Activated T-helper 1 cell treated with Interleukin-2 at 50 U/mL for 16 hours (primary cell): ENCODE results near the gene SLC2A11.
"Not testable (repeated sequence)": the region's sequence is repeated elsewhere in the genome, so short reads cannot be mapped to it uniquely, and the experiment has no call there.

Experiments used
- DNase-seq: peaks from one replicate; pipeline ENCODE4 v3.0.0-alpha.2; 2020; ENCODE audit warnings: low read depth

The SLC2A11 gene

GRCh38 chr22:23908587-23909205 is 51.0 kb downstream of the SLC2A11 start:
- DNase-seq: no peak

GRCh38 chr22:23909296-23909898 is 51.7 kb downstream of the SLC2A11 start:
- no peak for DNase-seq

- no peak for DNase-seq
Measured at GRCh38 chr22:23910496-23911190, 53.0 kb downstream of the SLC2A11 start.

- no peak for DNase-seq
Measured at GRCh38 chr22:23911318-23911980, 53.8 kb downstream of the SLC2A11 start.

GRCh38 chr22:23912293-23912903 is 54.7 kb downstream of the SLC2A11 start:
- DNase-seq: no peak

GRCh38 chr22:23913306-23913660 is 55.6 kb downstream of the SLC2A11 start:
- DNase-seq: no peak

- peak; percentile 97 for DNase-seq
Measured at GRCh38 chr22:23913661-23914353, 56.1 kb downstream of the SLC2A11 start.

- no peak for DNase-seq
Measured at GRCh38 chr22:23915290-23915689, 57.6 kb downstream of the SLC2A11 start.

- not testable (repeated sequence) for DNase-seq
Measured at GRCh38 chr22:23920267-23920611, 62.6 kb downstream of the SLC2A11 start.

- DNase-seq: not testable (repeated sequence)
Measured at GRCh38 chr22:23921586-23922201, 64.0 kb downstream of the SLC2A11 start.

GRCh38 chr22:23922921-23923320 is 65.2 kb downstream of the SLC2A11 start:
- no peak for DNase-seq

- no peak for DNase-seq
Measured at GRCh38 chr22:23925020-23925606, 67.4 kb downstream of the SLC2A11 start.

GRCh38 chr22:23926561-23926960 is 68.9 kb downstream of the SLC2A11 start:
- DNase-seq: no peak
